K562 (cell line): Measurements from ENCODE around the gene FAM177B. TPM values are rescaled to one million over a fixed set of nuclear protein-coding genes. Genes with fewer than 3 reads are reported as not detected.

ENCODE experiments used
- ATAC-seq: fragments of 200-7000 bp; cut with Tn5 transposase; 3 replicates; pipeline ENCODE4 v1.9.1; 2020; ENCODE audit warnings: moderate library complexity
- BruUV-seq: library from RNA; stranded (reverse); fragments of 400-500 nt; replicated peaks from 2 replicates; lab custom pipeline; 2021; lab: Mats Ljungman, UMichigan
- CTCF ChIA-PET: fragments of 300-600 bp; formaldehyde crosslinking; extraction: SDS; loops from one replicate; lab custom pipeline; 2021; ENCODE audit warnings: low intra/inter-chr PET ratio; lab: Yijun Ruan, JAX
- POLR2A ChIA-PET: fragments of 300-600, 350-650 bp; sonication (Branson Sonifier 250); formaldehyde crosslinking; extraction: SDS; loops from one replicate; lab custom pipeline; 2021; ENCODE audit warnings: antibody characterized with exemption, inconsistent platforms; lab: Yijun Ruan, JAX
- DNase-seq, 4 experiments: peaks; one replicate each; pipeline versions ENCODE4 v3.0.0 to v3.0.0-alpha.2; 2011 to 2018; ENCODE audit warnings: low spot score in 3 of 4, mixed read lengths in 3 of 4; ENCODE audit errors: extremely low read depth in 1 of 4
- FAIRE-seq: peaks from 2 replicates; lab custom pipeline; 2011; peaks lifted over from hg19 to GRCh38; lab: Jason Lieb, UNC
- H2AFZ ChIP-seq: 2 replicates; pipeline ENCODE4 v1.6.0; 2011; ENCODE audit warnings: low read depth, low read length, control low read depth, inconsistent platforms
- H3K27ac ChIP-seq: fragments of 200-600 bp; 3 replicates; pipeline ENCODE4 v1.8.0; 2011; ENCODE audit warnings: low read depth, mild to moderate bottlenecking, control low read depth, inconsistent platforms, low read length, moderate library complexity, mixed read lengths; ENCODE audit errors: extremely low read depth
- H3K27me3 ChIP-seq, 2 experiments: fragments of 300-600 bp in 1 of 2; 2 replicates in 1 of 2; 3 replicates in 1 of 2; pipeline versions ENCODE4 v1.6.0 to v1.8.0; 2011; ENCODE audit warnings: inconsistent platforms in 2 of 2, low read length in 2 of 2, mild to moderate bottlenecking in 1 of 2, mixed read lengths in 1 of 2, moderate library complexity in 1 of 2; ENCODE audit not compliant: control insufficient read depth in 2 of 2, insufficient read depth in 2 of 2
- H3K36me3 ChIP-seq: fragments of 300-600 bp; 3 replicates; pipeline ENCODE4 v1.8.0; 2011; ENCODE audit warnings: mild to moderate bottlenecking, low read length, inconsistent platforms; ENCODE audit not compliant: control insufficient read depth, insufficient read depth
- H3K4me1 ChIP-seq, 2 experiments: fragments of 200-600 bp in 1 of 2; replicated peaks in 1 of 2; 2 replicates in 1 of 2; 3 replicates in 1 of 2; pipeline versions ENCODE4 v1.5.1 to v1.8.0; 2011; ENCODE audit warnings: inconsistent platforms in 2 of 2, low read length in 2 of 2, mild to moderate bottlenecking in 1 of 2, mixed read lengths in 1 of 2, moderate library complexity in 1 of 2; ENCODE audit not compliant: control insufficient read depth in 2 of 2, insufficient read depth in 2 of 2
- H3K4me2 ChIP-seq: 2 replicates; pipeline ENCODE4 v1.6.1; 2011; ENCODE audit warnings: low read length, control low read depth, inconsistent platforms, mixed read lengths; ENCODE audit not compliant: insufficient read depth
- H3K4me3 ChIP-seq: fragments of 200-600 bp; sonication (generic), shearing (Covaris generic); 2 replicates; pipeline ENCODE4 v1.5.1; 2016; ENCODE audit warnings: control low read depth, inconsistent platforms
- H3K79me2 ChIP-seq: fragments of 200-600 bp; 3 replicates; pipeline ENCODE4 v1.8.0; 2011; ENCODE audit warnings: low read length, inconsistent platforms; ENCODE audit not compliant: control insufficient read depth, insufficient read depth
- H3K9ac ChIP-seq, 2 experiments: 2 replicates each; pipeline versions ENCODE4 v1.6.0 to v1.6.1; 2011; ENCODE audit warnings: low read depth in 2 of 2, low read length in 2 of 2, control low read depth in 1 of 2, inconsistent platforms in 1 of 2, mild to moderate bottlenecking in 1 of 2, mixed read lengths in 1 of 2; ENCODE audit not compliant: insufficient read depth in 1 of 2
- H3K9me1 ChIP-seq: one replicate; pipeline ENCODE4 v1.6.0; 2011; ENCODE audit warnings: inconsistent platforms, mild to moderate bottlenecking, low read length, moderate library complexity; ENCODE audit not compliant: control insufficient read depth, insufficient read depth
- H3K9me3 ChIP-seq: replicated peaks from 2 replicates; pipeline ENCODE4 v1.5.1; 2011; ENCODE audit warnings: low read depth, low read length, inconsistent platforms; ENCODE audit not compliant: control insufficient read depth, insufficient read depth
- H4K20me1 ChIP-seq: replicated peaks from 2 replicates; pipeline ENCODE4 v1.6.1; 2011; ENCODE audit warnings: low read length, inconsistent platforms, mixed read lengths; ENCODE audit not compliant: control insufficient read depth, insufficient read depth
- NFATC3 ChIP-seq: fragments of 450-650 bp; IDR thresholded peaks from 2 replicates; pipeline ENCODE4 v1.6.1; 2017; ENCODE audit warnings: mild to moderate bottlenecking
- RCOR1 ChIP-seq, 2 experiments: IDR thresholded peaks; 2 replicates each; pipeline ENCODE4 v1.6.1; 2012; ENCODE audit warnings: low read depth in 2 of 2, low read length in 2 of 2, borderline replicate concordance in 1 of 2, improper control_type of control experiment in 1 of 2
- ZNF277 ChIP-seq: fragments of 250-450 bp; sonication (Bioruptor Pico); IDR thresholded peaks from 2 replicates; pipeline ENCODE4 v1.8.0; 2022; ENCODE audit warnings: inconsistent platforms, mild to moderate bottlenecking, moderate library complexity, borderline replicate concordance
- ZNF583 ChIP-seq: fragments of 250-450 bp; sonication (Bioruptor Pico); IDR thresholded peaks from 2 replicates; pipeline ENCODE4 v1.4.0; 2020
- ZNF77 ChIP-seq: fragments of 250-450 bp; sonication (Bioruptor Pico); IDR thresholded peaks from 2 replicates; pipeline ENCODE4 v1.5.0; 2020
- WGBS: fragments of 100-300 bp; shearing (Covaris generic); methylation state at CpG from one replicate; pipeline ENCODE4 v1.1.6; 2016; ENCODE audit warnings: low coverage, mixed read lengths; ENCODE audit not compliant: insufficient coverage; ENCODE audit errors: missing lambda C conversion rate; 5-methylcytosine and 5-hydroxymethylcytosine counted together
- in situ Hi-C: fragments of 300-500 bp; cut with MboI; formaldehyde crosslinking; loops from 4 replicates; pipeline ENCODE4 v1.15.0; 2018; ENCODE audit warnings: inconsistent platforms, mixed read lengths
- intact Hi-C: fragments of 100-400 bp; cut with micrococcal nuclease; formaldehyde crosslinking; loops from 2 replicates; pipeline ENCODE4 v1.14.2; 2022
- polyA plus RNA-seq, 8 experiments: library from polyadenylated mRNA; depleted of rRNA in 4 of 8; stranded (reverse) in 5 of 8; unstranded in 3 of 8; fragments of >200 nt; fragmentation: Nextera tagmentation in 2 of 8; fragmentation: Illumina TruSeq in 1 of 8; extraction: Ambion mirVana in 2 of 8; extraction: Trizol in 1 of 8; gene quantifications; 2 replicates each; pipeline versions ENCODE4 v1.2.1 to v1.2.3, GENCODE V29; 2011 to 2014; ENCODE audit warnings: inconsistent platforms in 1 of 8, missing spikeins in 1 of 8
- total RNA-seq, 7 experiments: library from RNA; depleted of rRNA in 6 of 7; stranded (reverse); fragments of >200 nt in 6 of 7; fragmentation: Illumina TruSeq in 2 of 7; extraction: Trizol in 2 of 7; gene quantifications; 2 replicates each; pipeline versions ENCODE4 v1.2.1 to v1.2.3, GENCODE V29; 2011 to 2021; ENCODE audit warnings: low replicate concordance in 1 of 7

Gene FAM177B
- total and polyA plus RNA-seq, 9 of the 15 experiments (the other 6 are each of a cell fraction or from before 2014, with no cell fraction given), result not detected

GRCh38 chr1:222784916-222785315 is 47.9 kb downstream of the FAM177B start:
- no peak for TF ChIP-seq NFATC3
- no peak for TF ChIP-seq RCOR1 (IDR thresholded peaks at IDR 0.05; ENCODE audit: borderline replicate concordance in 1 of 2, low read depth in 2 of 2, low read length in 2 of 2)
- no peak for TF ChIP-seq ZNF277 (CRISPR knock-in tag)
- TF ChIP-seq ZNF77 (CRISPR knock-in tag), result no peak
- TF ChIP-seq ZNF583 (CRISPR knock-in tag), result no peak
- POLR2A ChIA-PET, result interaction anchor here (0.7 kb wide), 1 partner anchor 275 kb away, joined by 3 read pairs; no protein-coding TSS in a partner anchor
- intact Hi-C loops, result no loop called here

More at GRCh38 chr1:222784916-222785315, 47.9 kb downstream of the FAM177B start:
- Histone ChIP-seq H3K4me1 (no peaks in the 10 kb centered on the region), H3K36me3 (no peaks in the 10 kb centered on the region), H3K9me3 (no peaks in the 10 kb centered on the region), H3K79me2 (no peaks in the 10 kb centered on the region), H3K27ac (no peak overlapping the region), H3K9me1 (no peaks in the 10 kb centered on the region), H2AFZ (no peak overlapping the region), H3K4me3 (no peak overlapping the region), H3K27me3 (no peaks in the 10 kb centered on the region), H3K9ac (no peak overlapping the region), H4K20me1 (no peaks in the 10 kb centered on the region), H3K4me2 (no peak overlapping the region)
- DNase-seq (no peak), ATAC-seq (no peak), FAIRE-seq (no peak)
- 0% methylated on average over 2 of the region's 2 CpGs for WGBS
- in situ Hi-C loops, result loop anchor here (25.0 kb wide), 1 partner anchor 877 kb away; the partner anchor contains the start of gene CAPN8
- BruUV-seq, result no TSS peak
- CTCF ChIA-PET, result no interaction called here
